GM21619 (cell line): ENCODE measurements around the gene BRPF1.

Experiments used
- ATAC-seq: cut with Tn5 transposase; IDR thresholded peaks from one replicate; pipeline ENCODE4 v1.9.1; 2021; ENCODE audit not compliant: unreplicated experiment

BRPF1 gene, protein sequence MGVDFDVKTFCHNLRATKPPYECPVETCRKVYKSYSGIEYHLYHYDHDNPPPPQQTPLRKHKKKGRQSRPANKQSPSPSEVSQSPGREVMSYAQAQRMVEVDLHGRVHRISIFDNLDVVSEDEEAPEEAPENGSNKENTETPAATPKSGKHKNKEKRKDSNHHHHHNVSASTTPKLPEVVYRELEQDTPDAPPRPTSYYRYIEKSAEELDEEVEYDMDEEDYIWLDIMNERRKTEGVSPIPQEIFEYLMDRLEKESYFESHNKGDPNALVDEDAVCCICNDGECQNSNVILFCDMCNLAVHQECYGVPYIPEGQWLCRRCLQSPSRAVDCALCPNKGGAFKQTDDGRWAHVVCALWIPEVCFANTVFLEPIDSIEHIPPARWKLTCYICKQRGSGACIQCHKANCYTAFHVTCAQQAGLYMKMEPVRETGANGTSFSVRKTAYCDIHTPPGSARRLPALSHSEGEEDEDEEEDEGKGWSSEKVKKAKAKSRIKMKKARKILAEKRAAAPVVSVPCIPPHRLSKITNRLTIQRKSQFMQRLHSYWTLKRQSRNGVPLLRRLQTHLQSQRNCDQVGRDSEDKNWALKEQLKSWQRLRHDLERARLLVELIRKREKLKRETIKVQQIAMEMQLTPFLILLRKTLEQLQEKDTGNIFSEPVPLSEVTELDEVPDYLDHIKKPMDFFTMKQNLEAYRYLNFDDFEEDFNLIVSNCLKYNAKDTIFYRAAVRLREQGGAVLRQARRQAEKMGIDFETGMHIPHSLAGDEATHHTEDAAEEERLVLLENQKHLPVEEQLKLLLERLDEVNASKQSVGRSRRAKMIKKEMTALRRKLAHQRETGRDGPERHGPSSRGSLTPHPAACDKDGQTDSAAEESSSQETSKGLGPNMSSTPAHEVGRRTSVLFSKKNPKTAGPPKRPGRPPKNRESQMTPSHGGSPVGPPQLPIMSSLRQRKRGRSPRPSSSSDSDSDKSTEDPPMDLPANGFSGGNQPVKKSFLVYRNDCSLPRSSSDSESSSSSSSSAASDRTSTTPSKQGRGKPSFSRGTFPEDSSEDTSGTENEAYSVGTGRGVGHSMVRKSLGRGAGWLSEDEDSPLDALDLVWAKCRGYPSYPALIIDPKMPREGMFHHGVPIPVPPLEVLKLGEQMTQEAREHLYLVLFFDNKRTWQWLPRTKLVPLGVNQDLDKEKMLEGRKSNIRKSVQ (N-terminal part only)

DNA sequence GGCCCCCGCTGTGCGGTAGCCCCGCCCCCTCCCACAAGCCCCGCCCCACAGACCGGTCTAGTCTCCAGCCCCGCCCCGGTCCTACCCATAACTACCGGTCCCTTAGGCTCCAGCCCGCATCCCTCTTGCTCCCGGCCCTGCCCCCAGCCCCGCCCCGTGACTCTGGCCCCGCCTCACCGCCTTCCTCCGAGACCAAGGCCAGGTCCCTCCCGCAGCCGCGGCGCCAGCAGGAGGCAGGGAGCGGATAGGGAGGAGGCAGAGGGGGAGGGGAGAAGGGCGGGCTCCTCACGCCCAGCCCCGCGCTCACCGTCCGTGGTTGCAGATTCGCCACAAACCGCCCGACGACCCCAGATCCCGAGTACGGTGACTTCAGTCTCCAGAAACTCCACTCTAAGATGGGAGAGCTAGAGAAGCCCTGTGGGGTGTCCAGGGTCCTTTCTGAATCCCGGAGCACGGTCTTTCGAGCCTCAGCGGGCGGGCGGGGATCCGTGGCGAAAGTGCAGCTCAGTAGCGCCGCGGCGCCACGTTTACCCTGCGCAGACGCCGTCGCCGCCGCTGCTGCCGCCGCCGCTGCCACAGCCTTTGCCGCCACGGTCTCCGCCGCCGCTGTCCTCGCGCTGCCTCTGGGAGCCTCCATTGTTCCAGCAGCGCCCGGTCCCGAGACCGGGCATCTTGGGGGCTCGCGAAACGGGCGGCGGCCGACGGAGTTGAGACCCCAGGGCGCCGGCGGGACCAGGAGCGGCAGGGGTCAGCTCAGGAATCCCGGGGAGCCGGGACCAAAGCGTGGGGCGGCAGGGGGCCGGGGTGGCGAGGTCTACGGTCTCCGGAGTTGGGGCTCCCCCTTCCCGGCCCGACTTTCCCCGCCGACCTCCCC is at the start of gene BRPF1:
TSS of gene BRPF1 (plus strand) at position 530 of the 874 bp plus-strand sequence. CDS start 2,406 bp downstream, outside the sequence.
- peak; percentile 92 for ATAC-seq

DNA sequence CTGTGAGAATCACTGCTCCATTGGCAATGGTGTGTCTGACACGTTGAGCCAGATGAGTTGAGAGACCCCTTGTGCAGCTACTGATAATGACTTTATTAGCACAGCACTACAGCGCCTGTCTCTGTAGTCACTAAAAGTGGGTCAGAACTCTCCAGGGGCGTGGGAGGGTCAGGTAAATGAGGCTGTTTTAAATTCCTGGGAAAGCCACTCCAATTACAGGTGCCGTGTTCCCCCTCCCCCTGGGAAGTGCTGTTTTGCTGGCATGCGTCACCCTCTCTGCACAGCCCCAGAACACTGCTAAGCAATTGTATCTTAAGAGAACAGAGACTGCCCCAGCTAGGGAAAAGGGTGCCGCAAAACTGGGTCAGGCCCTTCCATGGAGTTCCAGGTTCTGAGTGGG is 49.4 kb upstream of the BRPF1 start:
- no peak for ATAC-seq

DNA sequence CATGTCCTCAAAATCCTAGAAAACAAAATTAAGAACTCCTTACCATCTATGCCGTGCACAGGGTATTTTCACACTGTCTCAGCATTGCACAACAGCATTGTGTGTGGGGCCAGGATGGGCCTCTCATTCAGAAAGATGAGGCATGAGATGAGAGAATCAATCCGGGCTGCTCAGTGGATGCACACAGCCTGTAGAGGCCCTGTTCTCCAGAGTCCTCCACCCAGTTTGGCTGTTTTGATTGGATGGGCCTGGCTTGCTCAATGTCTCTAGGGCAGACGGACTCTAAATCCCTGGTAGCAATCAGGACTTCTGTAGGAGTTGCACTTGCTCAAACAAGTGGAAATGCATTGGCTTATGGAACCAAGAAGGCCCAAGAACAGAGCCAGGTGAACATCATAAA is 48.1 kb upstream of the BRPF1 start:
- no peak for ATAC-seq

DNA sequence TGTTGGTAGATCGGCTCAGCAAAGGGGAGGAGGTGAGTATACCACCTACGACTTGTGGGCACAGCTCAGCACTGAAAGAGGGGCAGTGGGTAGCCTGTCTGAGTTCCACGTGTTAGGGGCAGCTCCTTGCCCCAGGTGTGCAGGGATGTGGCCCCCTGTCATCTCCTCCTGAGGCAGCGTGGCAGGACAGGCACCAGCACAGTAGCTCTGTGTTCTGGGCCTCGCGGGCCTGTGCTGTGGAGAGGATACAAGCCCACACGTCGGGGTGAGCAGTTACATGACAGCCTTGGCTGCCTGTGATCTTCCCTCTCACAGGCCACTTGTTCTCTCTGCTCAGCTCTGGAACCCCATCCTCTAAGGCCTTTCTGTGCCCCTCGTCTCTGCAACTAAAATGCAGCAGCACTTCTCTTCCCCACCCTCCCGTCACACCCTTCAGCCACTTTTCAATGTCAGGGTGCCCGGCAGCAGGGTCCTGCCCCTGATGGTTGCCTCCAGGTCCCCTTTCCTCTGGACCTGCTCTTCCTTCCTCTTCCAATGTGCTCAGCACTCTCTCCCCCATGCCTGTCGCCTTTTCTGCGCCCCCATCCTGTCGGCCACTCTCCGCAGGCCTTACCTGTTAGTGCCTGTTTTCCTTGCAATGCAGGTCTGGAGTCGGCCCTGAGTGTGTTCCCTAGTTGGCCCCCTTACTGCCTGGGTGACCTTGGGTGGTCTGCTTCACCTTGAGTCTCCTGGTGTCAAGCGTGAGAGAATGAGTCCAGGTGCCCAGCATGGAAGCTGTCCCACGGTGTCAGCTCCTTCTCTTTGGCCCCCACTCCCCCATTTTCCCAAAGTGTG is 46.1 kb upstream of the BRPF1 start:
- no peak for ATAC-seq

DNA sequence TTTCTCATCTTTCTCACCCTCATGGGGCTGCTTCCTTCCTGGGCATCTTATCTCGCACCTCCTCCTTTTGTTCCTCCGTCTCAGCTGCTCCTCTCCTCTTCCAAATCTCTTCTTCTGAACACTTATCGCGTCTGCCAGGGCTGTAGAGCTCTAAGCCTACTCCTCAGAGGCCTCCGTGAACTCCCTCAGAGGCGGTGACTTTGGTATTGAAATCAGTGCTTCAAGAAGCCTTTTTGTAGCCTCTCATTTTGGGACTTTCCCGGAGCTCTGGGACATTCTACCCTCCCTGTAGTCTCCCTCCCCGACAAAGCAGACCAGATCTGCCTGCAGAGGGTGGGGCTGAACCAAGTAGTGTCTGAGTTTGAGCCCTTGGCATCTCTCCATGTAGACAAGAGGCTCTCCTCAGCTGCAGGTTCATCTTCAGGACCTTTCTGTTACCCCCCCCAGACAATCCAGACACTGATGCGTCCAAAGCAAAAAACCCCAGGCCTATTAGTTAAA is 45.4 kb upstream of the BRPF1 start:
- ATAC-seq: no peak

DNA sequence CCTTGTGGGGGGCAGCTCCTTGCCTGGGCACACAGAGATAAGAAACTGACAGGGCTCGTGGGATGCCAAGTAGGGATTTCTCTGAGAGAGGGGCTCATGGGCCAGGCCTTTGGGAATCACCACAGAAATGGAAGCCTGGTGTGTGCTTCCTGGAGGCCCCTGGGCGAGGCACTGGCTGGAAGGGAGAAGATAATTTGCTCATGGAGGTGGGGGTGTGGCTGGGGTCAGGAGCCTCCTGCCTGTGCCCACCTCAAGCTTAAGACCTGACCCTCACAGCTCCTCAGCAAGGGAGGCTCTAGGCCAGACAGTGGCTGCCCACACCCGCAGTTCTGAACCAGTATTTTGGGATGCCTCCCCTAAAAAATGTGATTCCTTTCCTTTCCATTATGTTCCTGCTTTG is 44.8 kb upstream of the BRPF1 start:
- no peak for ATAC-seq

DNA sequence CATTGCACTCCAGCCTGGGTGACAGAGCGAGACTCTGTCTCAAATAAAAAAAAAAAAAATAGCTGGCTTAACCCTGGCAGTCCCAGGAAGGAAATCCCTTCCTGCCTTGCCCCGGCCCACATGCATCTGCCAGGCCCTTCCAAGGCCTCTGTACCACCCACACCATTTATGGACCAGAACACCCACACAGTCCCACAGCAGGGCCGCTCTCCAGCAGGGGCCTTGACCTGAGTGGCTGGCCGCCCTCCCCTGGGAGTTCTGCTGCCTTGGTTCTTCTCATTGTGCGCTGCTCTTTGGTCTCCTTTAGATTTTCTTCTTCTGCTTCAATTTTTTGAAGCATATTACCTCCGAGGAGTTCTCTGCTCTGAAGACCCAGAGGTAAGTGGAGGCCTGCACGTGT is 44.0 kb upstream of the BRPF1 start:
- no peak for ATAC-seq

DNA sequence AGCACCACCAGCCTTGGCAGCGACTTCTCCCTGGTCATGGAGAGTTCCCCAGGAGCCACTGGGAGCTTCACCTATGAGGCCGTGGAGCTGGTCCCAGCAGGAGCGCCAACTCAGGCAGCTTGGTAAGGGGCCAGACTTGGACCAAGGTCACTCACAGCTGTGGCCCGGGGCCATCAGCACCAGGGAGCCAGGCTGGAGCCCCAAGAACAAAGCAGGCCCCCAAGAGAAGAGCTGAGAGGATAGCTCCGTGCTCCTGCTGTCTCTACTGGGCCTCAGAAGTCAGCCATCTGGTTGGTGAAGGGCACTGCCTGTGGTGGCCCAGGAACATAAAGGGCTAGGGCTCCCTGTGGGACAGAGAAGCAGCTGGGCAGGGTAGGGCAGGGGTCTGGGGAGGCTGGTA is 42.6 kb upstream of the BRPF1 start:
- no peak for ATAC-seq

DNA sequence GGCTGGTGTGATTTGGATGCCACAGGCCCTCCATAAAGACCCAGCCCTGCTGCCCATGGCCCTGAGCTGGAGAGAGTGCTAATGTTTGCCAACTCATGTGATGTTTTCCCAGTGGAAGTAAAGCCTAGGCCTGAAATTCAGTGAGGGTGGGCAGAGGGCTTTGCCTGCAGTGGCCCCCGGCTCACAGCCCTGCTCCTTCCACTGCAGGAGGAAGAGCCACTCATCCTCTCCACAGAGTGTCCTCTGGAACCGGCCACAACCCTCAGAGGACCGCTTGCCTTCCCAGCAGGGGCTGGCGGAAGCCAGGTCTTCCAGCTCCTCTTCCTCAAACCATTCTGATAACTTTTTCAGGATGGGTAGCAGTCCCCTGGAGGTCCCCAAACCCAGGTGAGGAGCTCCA is 41.8 kb upstream of the BRPF1 start:
- ATAC-seq: no peak

DNA sequence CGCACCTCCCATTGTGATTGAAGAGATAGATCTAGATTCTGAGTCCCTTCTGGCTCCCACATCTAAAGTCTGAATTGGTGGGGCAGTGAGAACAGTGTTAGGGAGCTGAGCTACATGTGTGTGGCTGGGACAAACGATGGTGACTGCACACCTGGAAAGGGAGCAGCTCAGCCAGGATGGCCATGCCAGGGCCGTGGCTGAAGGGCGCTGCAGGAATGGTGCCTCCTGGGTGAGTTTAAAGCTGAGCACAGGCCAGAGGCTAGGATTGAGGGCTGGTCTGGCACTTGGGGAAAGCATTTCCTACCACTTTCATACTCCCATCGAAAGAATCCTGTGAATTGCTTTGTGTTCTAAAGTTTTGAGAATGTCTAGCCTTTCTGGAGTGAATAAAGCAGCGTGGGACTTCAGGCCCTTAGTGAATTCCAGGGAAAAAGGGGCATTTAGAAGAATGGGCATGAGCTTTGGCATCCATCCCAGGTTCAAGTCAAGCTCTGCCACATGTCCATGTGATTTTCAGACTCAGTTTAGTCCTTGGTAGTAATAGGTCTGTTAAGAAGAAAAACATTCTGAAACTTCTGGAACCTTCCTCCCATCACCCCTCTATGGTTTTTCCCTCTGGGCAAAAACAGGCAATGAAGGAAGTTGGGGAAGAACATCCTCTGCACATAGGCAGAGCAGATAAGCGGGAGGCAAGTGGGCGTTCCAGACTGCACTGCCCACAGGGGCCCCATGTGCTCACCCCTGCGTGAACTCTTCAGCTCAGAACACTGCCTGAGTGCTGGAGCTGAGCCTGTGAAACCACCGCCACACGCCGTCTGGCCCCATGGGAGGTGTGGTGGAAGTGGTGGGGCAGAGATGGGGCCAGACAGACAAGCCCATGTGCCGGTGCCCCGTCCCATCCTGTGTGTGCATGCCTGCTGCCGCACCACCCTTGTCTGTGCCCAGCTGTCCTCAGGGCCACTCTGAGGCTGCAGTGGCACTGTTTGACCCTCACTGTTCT is 40.8 kb upstream of the BRPF1 start:
- ATAC-seq: peak; percentile 98

DNA sequence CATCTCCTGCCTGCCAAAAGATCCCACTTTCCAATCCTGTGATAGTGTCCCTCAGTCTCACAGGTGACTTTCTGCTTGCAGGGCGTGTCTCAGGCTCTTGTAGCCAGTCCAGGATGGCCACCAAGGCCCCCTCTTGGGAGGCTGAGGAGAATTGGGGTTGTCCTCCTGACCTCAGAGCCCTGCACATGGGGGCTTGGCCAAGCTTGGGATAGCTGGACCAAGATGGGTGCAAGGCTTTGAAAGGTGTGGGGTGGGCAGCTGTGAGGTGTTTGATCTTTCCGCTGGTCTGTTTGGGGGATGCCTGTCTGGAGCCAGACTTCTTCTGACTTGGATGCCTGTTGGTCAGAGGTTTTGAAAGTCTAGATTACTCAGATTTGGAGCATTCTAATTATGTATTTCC is 39.9 kb upstream of the BRPF1 start:
- ATAC-seq: no peak

DNA sequence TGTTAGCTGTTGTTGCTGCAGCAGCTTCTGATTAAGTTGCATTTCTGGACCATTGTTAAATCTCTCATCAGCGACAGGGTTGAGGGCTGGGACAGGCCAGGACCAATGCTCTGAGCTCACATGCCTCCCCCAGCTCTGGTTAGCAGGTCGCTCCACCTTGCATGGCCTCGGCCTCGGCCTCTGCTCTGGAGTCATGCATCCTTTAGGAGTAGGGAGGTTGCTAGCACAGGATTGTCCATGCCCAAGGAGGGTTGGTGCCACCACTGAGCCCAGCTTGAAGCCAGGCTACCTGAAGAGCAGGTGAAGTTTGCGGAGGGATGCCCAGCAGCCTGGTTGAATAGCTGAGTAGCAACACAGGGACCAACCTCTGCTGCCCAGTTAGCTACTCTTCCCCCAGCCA is 39.1 kb upstream of the BRPF1 start:
- ATAC-seq: no peak

DNA sequence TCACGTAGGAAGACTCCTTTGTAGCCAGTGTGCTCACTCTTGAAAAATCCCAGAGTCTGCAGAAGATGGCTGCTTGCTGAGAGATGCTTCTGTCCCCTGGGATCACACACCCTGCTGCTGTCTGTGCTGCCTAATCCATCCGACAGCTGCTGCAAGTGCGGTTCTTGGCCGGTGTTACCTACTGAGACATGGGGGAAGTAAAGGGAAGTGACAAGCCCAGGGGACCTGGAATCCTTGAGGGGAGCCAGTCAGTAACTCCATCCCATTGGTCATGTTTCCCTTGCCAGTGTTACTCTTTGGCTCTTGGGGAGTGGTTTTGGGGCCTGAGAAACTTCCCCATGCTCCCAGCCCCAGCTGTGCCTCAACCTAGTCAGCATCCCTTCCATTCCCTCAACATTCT is 36.2 kb upstream of the BRPF1 start:
- ATAC-seq: no peak

DNA sequence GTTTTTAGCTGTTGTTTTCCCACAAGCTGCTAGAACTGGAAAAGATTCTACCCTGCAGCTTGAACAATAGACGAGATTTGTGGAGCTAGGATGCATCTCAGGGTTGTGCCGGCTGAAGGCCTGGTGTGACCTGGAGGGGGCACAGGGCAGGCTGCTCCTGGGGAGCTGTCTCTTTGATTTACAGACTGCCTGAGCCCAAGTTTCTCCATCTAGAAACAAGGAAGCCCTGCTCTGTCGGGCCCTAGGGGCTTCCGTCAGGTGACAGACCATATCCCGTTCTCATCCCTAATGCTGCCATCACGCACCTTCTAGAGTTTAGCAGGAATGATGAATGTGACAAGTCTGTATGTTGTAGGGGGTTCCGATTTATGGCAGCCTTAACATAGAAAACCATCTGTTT is 35.8 kb upstream of the BRPF1 start:
- ATAC-seq: no peak

DNA sequence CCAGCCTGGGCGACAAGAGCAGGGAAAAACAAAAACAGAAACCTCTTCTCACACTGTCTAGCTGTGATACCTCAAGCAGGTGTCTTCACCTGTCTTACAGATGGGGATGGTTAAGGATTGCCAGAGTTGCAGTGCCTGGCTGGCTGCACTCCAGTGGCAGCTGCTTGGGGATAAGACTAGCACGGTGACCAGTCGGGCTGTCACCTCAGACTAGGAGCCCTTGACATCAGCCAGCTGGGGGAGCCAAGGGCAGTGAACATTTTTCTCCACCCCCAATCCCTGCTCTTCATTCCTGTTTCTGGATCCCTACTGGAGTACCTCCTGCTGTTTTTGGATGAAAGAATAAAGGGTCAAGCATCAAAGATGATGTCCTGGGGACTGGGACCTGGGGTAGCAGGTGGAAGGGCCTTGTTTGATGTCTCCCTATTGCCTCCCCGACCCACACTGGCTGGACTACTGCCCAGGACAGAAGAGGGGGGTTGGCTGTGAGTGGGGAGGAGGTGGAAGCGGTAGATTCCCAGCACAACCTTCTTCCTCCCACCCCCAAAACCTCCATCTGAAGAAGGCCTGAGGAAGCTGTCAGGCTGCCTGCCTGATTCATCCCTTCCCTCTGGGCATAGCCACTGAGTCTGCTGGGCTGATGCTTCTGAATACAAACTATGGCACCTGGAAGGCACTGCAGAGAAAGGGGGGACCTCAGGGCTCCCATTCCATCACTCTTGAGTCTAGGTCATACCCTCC is 34.9 kb upstream of the BRPF1 start:
- ATAC-seq: no peak

DNA sequence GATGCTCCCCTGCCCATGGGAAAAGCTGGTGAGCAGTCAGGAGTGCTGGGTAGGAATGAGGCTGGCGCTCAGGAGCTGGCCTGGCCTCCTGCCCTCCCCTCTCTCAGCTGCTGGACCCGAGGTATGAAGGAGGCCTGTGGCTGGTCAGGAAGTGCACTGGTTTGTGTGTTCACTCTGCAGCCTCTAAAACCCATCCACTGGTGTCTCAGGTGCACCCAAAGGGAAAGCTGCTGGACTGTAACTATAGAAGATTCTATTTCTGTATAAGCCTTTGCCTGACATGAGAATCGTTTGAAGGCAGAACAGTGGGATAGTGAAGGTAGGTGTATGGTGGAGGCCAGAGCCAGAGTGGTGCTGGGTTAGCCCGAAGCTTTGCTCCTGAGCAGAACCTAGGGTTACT is 33.6 kb upstream of the BRPF1 start:
- no peak for ATAC-seq

DNA sequence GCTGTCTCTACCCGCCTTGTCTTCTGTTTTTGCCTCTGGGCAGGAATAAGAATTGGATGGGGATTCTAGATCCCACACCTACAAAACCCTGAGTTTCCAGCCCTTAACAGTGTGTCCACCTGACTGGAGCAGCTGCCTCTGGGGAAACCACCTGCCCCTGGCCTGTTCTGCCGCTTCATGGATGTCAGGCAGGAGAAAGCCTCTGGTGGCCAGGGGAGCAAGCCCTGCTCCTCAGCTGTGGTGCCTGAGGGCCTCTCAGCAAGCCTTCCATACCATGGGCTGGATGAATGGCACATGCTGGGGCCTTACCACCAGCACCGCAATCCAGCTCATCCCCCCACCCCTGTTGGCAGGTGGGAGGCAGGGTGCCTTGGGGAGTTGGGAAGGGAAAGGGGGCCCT is 33.2 kb upstream of the BRPF1 start:
- no peak for ATAC-seq

DNA sequence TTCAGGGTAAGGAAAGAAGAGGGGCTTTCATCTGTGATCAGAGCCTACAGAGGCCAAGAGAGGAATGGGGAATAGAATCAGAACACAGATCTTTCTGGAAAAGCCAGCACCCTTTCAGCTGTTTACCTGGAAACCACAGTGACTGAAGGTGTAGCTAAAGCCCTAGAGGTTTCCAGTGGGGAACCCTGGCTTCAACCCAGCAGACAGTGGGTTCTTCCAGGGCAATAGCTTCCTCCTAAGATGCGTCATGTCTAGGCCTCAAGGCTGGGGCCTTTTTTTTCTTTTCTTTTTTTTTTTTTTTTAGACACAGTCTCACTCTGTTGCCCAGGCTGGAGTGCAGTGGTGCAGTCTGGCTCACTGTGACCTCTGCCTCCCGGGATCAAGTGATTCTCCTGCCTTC is 31.0 kb upstream of the BRPF1 start:
- ATAC-seq: no peak
